Measurements from ENCODE around the gene DOCK11. TPM values are rescaled to one million over a fixed set of nuclear protein-coding genes. Genes with fewer than 3 reads are reported as not detected.
A peak's percentile ranks its signal among the peaks of the same experiment; 100 is the strongest.

DOCK11 gene
- total RNA-seq, 1 experiment from 2014 or later, result 3.0 TPM

GRCh38 chrX:118595501-118596042 lies 100.0 kb downstream of the DOCK11 start:
- Histone ChIP-seq H3K9me2 (replicated peaks; ENCODE audit: low read length) (no peaks in the 10 kb centered on the region), H3K4me1 (ENCODE audit: insufficient read depth, low read length) (no peaks in the 10 kb centered on the region), H3K36me3 (ENCODE audit: low read depth, low read length) (no peaks in the 10 kb centered on the region), H2AFZ (ENCODE audit: low read length) (no peak overlapping the region), H3K4me2 (ENCODE audit: low read length) (no peak overlapping the region), H4K20me1 (ENCODE audit: low read length) (no peaks in the 10 kb centered on the region), H3F3A (ENCODE audit: low read length, unreplicated experiment) (no peaks in the 10 kb centered on the region), H3K27ac (ENCODE audit: low read length) (no peak overlapping the region), H3K27me3 (ENCODE audit: low read length) (no peaks in the 10 kb centered on the region), H3K4me3 (ENCODE audit: low read length) (no peak overlapping the region), H3K79me2 (ENCODE audit: low read length) (no peaks in the 10 kb centered on the region), H3K9me3 (ENCODE audit: low read length) (no peaks in the 10 kb centered on the region), H3K9ac (ENCODE audit: low read length) (no peak overlapping the region)
- intact Hi-C loops (cut with micrococcal nuclease), result no loop called here
- TF ChIP-seq CTCF (conservative IDR thresholded peaks at IDR 0.05; ENCODE audit: low read depth, low read length) (no peak), EZH2 (IDR thresholded peaks at IDR 0.05; ENCODE audit: low read length, unreplicated experiment) (no peak), EZH2phosphoT487 (IDR thresholded peaks at IDR 0.05; ENCODE audit: borderline replicate concordance, low read length) (no peak)
- POLR2A ChIA-PET (ENCODE audit: unreplicated experiment), result no interaction called here
- CTCF ChIA-PET, result no interaction called here
- DNase-seq, result no peak
- BruUV-seq (replicated peaks), result no TSS peak
- ATAC-seq, result no peak

- DNase-seq (no peak), ATAC-seq (no peak)
- Histone ChIP-seq H3K4me2 (ENCODE audit: low read length) (no peak overlapping the region), H3K27ac (ENCODE audit: low read length) (no peak overlapping the region), H3K4me3 (ENCODE audit: low read length) (no peak overlapping the region), H3K9me2 (replicated peaks; ENCODE audit: low read length) (no peaks in the 10 kb centered on the region), H4K20me1 (ENCODE audit: low read length) (no peaks in the 10 kb centered on the region), H3K4me1 (ENCODE audit: insufficient read depth, low read length) (no peaks in the 10 kb centered on the region), H3K9ac (ENCODE audit: low read length) (no peak overlapping the region), H3K36me3 (ENCODE audit: low read depth, low read length) (no peaks in the 10 kb centered on the region), H2AFZ (ENCODE audit: low read length) (no peak overlapping the region), H3F3A (ENCODE audit: low read length, unreplicated experiment) (no peaks in the 10 kb centered on the region), H3K79me2 (ENCODE audit: low read length) (no peaks in the 10 kb centered on the region), H3K9me3 (ENCODE audit: low read length) (no peaks in the 10 kb centered on the region), H3K27me3 (ENCODE audit: low read length) (no peaks in the 10 kb centered on the region)
- CTCF ChIA-PET, result interaction anchor here (0.7 kb wide), 1 partner anchor 222 kb away, joined by 3 read pairs; no protein-coding TSS in a partner anchor
- POLR2A ChIA-PET (ENCODE audit: unreplicated experiment), result no interaction called here
- intact Hi-C loops (cut with micrococcal nuclease), result no loop called here
- no peak for TF ChIP-seq EZH2 (IDR thresholded peaks at IDR 0.05; ENCODE audit: low read length, unreplicated experiment)
- no peak for TF ChIP-seq CTCF (conservative IDR thresholded peaks at IDR 0.05; ENCODE audit: low read depth, low read length)
- no peak for TF ChIP-seq EZH2phosphoT487 (IDR thresholded peaks at IDR 0.05; ENCODE audit: borderline replicate concordance, low read length)
- no TSS peak for BruUV-seq (replicated peaks)
Measured at GRCh38 chrX:118596390-118596789, 100.8 kb downstream of the DOCK11 start.

- intact Hi-C loops (cut with micrococcal nuclease), result loop anchor here (1.0 kb wide), 1 partner anchor 203 kb away; no protein-coding TSS in a partner anchor
- CTCF ChIA-PET, result no interaction called here
- H2AFZ ChIP-seq (ENCODE audit: low read length), result peak overlapping the region; percentile 84
Measured at GRCh38 chrX:118603981-118604380, 108.4 kb downstream of the DOCK11 start.

More at GRCh38 chrX:118603981-118604380, 108.4 kb downstream of the DOCK11 start:
- TF ChIP-seq CTCF (conservative IDR thresholded peaks at IDR 0.05; ENCODE audit: low read depth, low read length) (peak; percentile 81), EZH2phosphoT487 (IDR thresholded peaks at IDR 0.05; ENCODE audit: borderline replicate concordance, low read length) (no peak)
- Histone ChIP-seq H3K4me3 (ENCODE audit: low read length) (no peak overlapping the region; the same call in 1 of the 2 replicates), H3K27ac (ENCODE audit: low read length) (no peak overlapping the region), H3K36me3 (ENCODE audit: low read depth, low read length) (no peaks in the 10 kb centered on the region), H3K4me2 (ENCODE audit: low read length) (peak overlapping the region; percentile 63), H3F3A (ENCODE audit: low read length, unreplicated experiment) (no peaks in the 10 kb centered on the region), H4K20me1 (ENCODE audit: low read length) (no peaks in the 10 kb centered on the region), H3K79me2 (ENCODE audit: low read length) (no peaks in the 10 kb centered on the region), H3K9ac (ENCODE audit: low read length) (no peak overlapping the region), H3K4me1 (ENCODE audit: insufficient read depth, low read length) (no peaks in the 10 kb centered on the region), H3K9me3 (ENCODE audit: low read length) (no peaks in the 10 kb centered on the region), H3K27me3 (ENCODE audit: low read length) (no peaks in the 10 kb centered on the region), H3K9me2 (replicated peaks; ENCODE audit: low read length) (no peaks in the 10 kb centered on the region)
- no TSS peak for BruUV-seq (replicated peaks)
- ATAC-seq (peak; percentile 71), DNase-seq (peak; percentile 73)
- POLR2A ChIA-PET (ENCODE audit: unreplicated experiment), result no interaction called here
